ENCODE data around the gene PRDX3. TPM values are rescaled to one million over a fixed set of nuclear protein-coding genes. Genes with fewer than 3 reads are reported as not detected.

Gene PRDX3
- total and polyA plus RNA-seq, 2 of the 4 experiments (the other 2 are of a cell fraction): 169 to 187 TPM

- H2BK20ac ChIP-seq (ENCODE audit: low read depth, low read length): no peak overlapping the region
- peaks cover 18% of the 10 kb centered on the region for H3K4me1 ChIP-seq (ENCODE audit: control insufficient read depth, insufficient read depth, low read length)
- BruUV-seq (replicated peaks): no TSS peak
- no peak overlapping the region for H3K18ac ChIP-seq (ENCODE audit: low read depth, low read length)
- H4K20me1 ChIP-seq (ENCODE audit: insufficient read depth, low read length): peaks cover 52% of the 10 kb centered on the region
- POLR2A ChIA-PET (ENCODE audit: unreplicated experiment): no interaction called here
- peaks cover 48 to 80% of the 10 kb centered on the region in 2 experiments for H3K79me1 ChIP-seq (ENCODE audit: low read depth in 1 of 2, low read length in 2 of 2)
- no peak overlapping the region for H2BK120ac ChIP-seq (ENCODE audit: low read depth, low read length)
- CTCF ChIA-PET: no interaction called here
- intact Hi-C loops (cut with micrococcal nuclease) (no loop called here), dilution Hi-C loops (cut with HindIII; ENCODE audit: low sequenced_read_pairs, unreplicated experiment) (no loop called here), in situ Hi-C loops (cut with MboI; ENCODE audit: low sequenced_read_pairs) (no loop called here)
- no peak overlapping the region for H3K4ac ChIP-seq (ENCODE audit: low read depth, low read length)
- no peak overlapping the region for H3K56ac ChIP-seq (ENCODE audit: extremely low read depth, insufficient read depth, low read length)
- no peak overlapping the region for H2AK5ac ChIP-seq (ENCODE audit: low read depth, low read length)
- H2BK15ac ChIP-seq (ENCODE audit: low read depth, low read length): no peak overlapping the region
- H3K36me3 ChIP-seq (ENCODE audit: control insufficient read depth, insufficient read depth, low read length): peaks cover 3% of the 10 kb centered on the region; the same call in 1 of the 2 replicates
- H3K27me3 ChIP-seq (ENCODE audit: control insufficient read depth, insufficient read depth, low read length): no peaks in the 10 kb centered on the region
- no peak overlapping the region for H4K8ac ChIP-seq (ENCODE audit: low read depth in 2 of 2, low read length in 2 of 2)
- H3K27ac ChIP-seq (ENCODE audit: insufficient read depth, low read length): no peak overlapping the region
- H3K23ac ChIP-seq (ENCODE audit: low read depth, low read length): no peak overlapping the region
- no peaks in the 10 kb centered on the region for H3K9me3 ChIP-seq (ENCODE audit: control insufficient read depth, insufficient read depth, low read length)
- H3K4me2 ChIP-seq (ENCODE audit: low read depth, low read length): no peak overlapping the region
- no peak overlapping the region for H4K91ac ChIP-seq (ENCODE audit: insufficient read depth, low read depth, low read length)
- H2AFZ ChIP-seq (replicated peaks; ENCODE audit: low read length, poor library complexity): no peak overlapping the region
- H3K14ac ChIP-seq (replicated peaks; ENCODE audit: low read depth, low read length): no peak overlapping the region
- peaks cover 16% of the 10 kb centered on the region for H3K9me1 ChIP-seq (ENCODE audit: insufficient read depth, low read length)
- H2AK9ac ChIP-seq (replicated peaks; ENCODE audit: low read depth, low read length, poor library complexity): no peak overlapping the region
- no peak for ATAC-seq (ENCODE audit: low read depth)
- no peak overlapping the region for H3K4me3 ChIP-seq (ENCODE audit: insufficient read depth, low read depth, low read length)
- H3K9ac ChIP-seq (ENCODE audit: low read depth, low read length): no peak overlapping the region
- TF ChIP-seq CHD1 (IDR thresholded peaks at IDR 0.05; ENCODE audit: low read depth, low read length) (no peak), NFE2L2 (IDR thresholded peaks at IDR 0.05; ENCODE audit: low read depth, low read length) (no peak), MAFK (IDR thresholded peaks at IDR 0.05; ENCODE audit: low read depth, low read length) (no peak), RAD21 (IDR thresholded peaks at IDR 0.05; ENCODE audit: low read length) (no peak), BHLHE40 (IDR thresholded peaks at IDR 0.05; ENCODE audit: low read depth, low read length) (no peak), RFX5 (IDR thresholded peaks at IDR 0.05; ENCODE audit: low read depth, low read length) (no peak), CEBPB (IDR thresholded peaks at IDR 0.05; ENCODE audit: low read depth, low read length) (no peak), USF2 (IDR thresholded peaks at IDR 0.05; ENCODE audit: low read depth, low read length) (no peak), CTCF (conservative IDR thresholded peaks at IDR 0.05; ENCODE audit: low read depth, low read length) (no peak), ELK1 (IDR thresholded peaks at IDR 0.05; ENCODE audit: borderline replicate concordance, low read depth, low read length) (no peak), FOS (IDR thresholded peaks at IDR 0.05; ENCODE audit: low read depth, low read length) (no peak), MXI1 (IDR thresholded peaks at IDR 0.05; ENCODE audit: borderline replicate concordance, low read depth, low read length) (no peak), SMC3 (IDR thresholded peaks at IDR 0.05; ENCODE audit: low read depth, low read length) (no peak)
- no CpG with 5 or more reads among the region's 6 CpGs for WGBS, 2 experiments (ENCODE audit: extremely low coverage in 2 of 2, insufficient read length in 1 of 2)
- no peak overlapping the region for H4K5ac ChIP-seq (ENCODE audit: low read depth, low read length)
- no peak overlapping the region for H2BK5ac ChIP-seq (ENCODE audit: low read depth, low read length, poor library complexity, severe bottlenecking)
- no peak for DNase-seq
Observed at GRCh38 chr10:119227825-119228224, 49.2 kb upstream of the PRDX3 start.
